Transverse colon (tissue), 4 donors: ENCODE measurements around the gene ORAI3.

ENCODE experiments used
- POLR2AphosphoS5 ChIP-seq, 3 donors: sonication (generic); formaldehyde crosslinking; IDR thresholded peaks; one replicate each; pipeline ENCODE4 v1.6.1; 2016; ENCODE audit warnings: antibody characterized with exemption in 3 of 3
- TF ChIP-seq, protein P1 (sequence below), 5 experiments: fragments of 200-600 bp in 3 of 5; fragments of 450-650 bp in 2 of 5; sonication (generic) in 3 of 5; IDR thresholded peaks; 1 replicate in 2 of 5; 2 replicates in 3 of 5; pipeline ENCODE4 v1.5.1; 2016 to 2017; ENCODE audit warnings: antibody characterized with exemption in 5 of 5, inconsistent platforms in 3 of 5, mild to moderate bottlenecking in 2 of 5, moderate library complexity in 1 of 5

GRCh38 chr16:30944352-30944751 is 4.5 kb upstream of the ORAI3 start:
- TF ChIP-seq, protein P1, sequence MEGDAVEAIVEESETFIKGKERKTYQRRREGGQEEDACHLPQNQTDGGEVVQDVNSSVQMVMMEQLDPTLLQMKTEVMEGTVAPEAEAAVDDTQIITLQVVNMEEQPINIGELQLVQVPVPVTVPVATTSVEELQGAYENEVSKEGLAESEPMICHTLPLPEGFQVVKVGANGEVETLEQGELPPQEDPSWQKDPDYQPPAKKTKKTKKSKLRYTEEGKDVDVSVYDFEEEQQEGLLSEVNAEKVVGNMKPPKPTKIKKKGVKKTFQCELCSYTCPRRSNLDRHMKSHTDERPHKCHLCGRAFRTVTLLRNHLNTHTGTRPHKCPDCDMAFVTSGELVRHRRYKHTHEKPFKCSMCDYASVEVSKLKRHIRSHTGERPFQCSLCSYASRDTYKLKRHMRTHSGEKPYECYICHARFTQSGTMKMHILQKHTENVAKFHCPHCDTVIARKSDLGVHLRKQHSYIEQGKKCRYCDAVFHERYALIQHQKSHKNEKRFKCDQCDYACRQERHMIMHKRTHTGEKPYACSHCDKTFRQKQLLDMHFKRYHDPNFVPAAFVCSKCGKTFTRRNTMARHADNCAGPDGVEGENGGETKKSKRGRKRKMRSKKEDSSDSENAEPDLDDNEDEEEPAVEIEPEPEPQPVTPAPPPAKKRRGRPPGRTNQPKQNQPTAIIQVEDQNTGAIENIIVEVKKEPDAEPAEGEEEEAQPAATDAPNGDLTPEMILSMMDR (IDR thresholded peaks at IDR 0.05), result no peak
- no peak for TF ChIP-seq POLR2AphosphoS5 (IDR thresholded peaks at IDR 0.05)
